ENCODE data around the gene C5orf47.
"Not testable (repeated sequence)": the region's sequence is repeated elsewhere in the genome, so short reads cannot be mapped to it uniquely, and the experiment has no call there.

The C5orf47 gene

DNA sequence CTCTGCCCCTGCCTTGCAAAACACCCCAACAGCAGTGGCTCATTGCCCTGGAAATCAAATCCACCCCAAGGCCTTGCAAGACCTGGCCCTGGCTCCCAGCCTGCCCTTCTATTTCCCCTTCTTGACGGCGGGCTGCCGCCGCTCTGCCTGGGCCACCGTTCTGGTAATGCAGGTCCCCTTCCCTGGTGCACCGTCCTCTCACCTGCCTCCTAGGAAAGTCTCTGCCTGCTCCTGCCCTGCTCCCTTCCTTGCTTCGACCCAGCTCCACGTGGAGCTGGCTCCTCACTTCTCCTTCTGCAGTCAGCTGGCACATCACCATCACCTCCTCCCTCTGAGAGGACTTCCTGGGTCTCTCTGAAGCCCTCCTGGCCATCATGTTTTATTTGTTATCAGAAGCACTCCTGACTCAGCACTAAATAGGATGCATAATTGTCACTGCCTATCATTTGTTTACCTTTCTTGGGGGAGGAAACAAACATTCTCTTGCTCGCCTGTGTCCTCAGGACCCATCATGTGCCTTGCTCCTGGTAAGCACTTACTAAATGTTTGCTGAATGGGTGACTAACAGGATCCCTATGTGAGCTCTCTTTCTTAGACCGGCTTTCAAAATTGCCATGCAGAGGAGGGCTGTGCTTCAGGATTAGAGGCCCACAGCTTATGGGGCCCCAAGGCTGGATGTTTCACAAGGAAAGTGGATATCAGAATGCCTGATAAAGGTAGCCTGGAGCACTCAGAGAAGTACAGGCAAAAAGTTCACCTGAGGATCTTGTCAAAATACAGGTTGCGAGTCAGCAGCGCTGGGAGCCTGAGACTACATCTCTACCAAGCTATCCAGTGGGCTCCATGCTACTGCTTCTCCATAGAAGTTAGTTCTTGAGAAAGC lies 19.6 kb upstream of the C5orf47 start:
- no peak for DNase-seq

DNA sequence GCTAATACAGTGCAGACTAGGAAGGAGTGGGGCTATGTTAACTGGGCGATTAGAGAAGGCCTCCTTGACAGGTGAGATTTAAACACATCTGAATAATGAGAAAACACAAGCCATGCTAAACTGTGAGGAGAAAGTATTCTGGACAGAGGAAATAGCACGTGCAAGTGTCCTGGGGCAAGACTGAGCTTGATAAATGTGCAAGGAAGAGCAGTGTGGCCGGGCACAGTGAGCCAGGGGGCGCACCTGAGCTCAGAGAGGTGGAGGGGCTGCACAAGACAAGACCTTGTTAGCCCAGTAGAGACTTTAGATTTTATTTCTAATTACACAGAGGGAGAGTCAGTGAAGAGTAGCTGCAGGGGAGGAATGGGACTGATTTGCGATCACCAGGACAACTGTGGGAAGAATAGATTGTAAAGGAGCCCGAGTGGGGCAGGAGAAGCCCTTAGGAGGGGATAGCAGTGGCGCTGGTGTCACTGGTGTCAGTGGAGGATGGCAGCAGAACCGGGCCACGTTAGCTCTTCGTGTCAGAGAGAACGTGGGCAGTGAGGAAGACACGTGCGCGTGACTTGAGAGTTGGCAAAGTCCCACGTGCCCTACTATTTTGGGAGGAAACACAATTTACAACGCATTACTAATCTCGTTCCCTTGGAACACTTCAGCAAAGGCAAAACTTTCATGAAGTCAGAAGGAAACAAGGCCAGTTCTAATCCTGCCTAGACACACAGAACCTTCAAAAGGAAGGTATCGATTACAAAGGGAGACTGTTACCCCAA lies 17.9 kb upstream of the C5orf47 start:
- peak in 1 of 58 donors; percentile 21 for DNase-seq

DNA sequence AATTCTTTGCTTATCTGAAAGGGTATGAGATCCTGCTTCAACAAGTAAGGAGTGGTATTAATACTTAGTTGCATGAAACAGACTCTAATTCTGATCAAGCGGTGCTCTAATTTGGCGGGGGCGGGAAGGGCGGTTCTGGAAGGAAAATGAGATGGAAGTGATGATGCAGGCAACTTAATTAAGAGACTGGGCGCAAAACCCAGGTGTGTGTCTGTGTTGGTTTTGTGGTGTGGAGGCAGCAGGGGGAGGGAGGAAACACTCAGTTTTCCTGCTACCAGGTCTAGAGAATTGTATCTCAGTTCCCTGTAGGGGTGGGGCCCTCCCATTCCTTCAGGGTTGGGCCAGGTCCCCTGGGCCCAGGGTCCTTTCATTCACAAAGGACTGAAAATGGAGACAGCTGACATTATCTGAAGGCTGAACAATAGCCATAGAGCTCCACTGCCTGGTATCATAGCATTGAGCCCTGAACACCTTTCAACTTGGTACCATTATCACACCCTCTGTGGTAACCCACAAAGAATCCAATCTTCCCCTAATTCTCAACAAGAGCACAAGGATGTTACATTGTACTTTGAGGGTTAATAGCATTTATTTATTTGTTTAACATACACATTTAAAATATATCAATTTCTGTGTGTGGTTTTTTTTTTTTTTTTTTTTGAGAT lies 17.2 kb upstream of the C5orf47 start:
- no peak for DNase-seq

DNA sequence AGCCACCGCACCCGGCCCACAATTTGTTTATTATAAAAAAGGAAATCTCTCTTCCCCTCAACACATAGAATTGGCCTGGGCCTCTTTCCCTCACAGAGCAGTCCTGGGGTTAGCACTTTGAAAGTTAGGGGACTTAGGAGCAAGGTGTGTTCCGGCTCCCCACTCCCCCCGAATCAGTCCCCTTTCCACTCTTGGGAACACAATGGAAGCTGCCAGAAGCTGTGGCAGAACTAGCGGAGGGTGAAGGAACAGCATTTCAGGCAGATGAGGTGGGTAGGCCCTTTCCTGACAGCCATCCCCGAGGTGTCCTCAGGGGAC lies 16.4 kb upstream of the C5orf47 start:
- no peak for DNase-seq

DNA sequence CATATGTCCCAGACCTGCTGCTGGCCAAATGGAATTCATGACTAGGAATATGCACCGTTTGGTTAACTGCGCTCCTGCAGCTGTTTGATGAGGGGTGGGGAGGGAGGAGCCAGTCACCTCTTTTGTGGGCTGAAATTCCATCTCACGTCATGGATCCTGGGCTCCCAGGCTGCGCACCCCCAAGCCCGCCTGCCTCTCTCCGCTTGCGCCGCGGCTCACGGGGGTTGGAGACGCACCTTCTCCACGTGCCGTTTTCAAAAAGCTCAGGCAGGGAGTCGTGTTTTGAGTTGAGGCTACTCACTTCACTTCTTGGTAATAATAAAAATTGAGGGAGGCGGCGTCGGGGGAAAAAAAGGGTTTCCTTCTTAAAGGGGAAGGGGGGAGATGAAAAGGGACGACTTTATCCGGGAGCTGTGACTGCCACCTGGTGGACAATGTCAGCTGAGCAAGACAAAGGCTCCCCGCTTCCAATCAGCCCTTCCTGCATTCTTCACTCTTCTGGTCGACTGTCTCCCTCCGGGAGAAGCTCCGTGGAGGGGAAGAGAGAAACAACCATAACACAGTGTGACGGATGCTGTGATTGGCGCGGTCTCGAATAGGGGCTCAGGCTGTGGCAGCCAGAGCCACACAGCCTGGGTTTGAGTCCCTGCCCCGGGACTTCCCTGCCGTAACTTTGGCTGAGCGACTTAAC lies 15.9 kb upstream of the C5orf47 start:
- peak in 55 of 58 donors; percentile 53 to 91 (median 75) for DNase-seq

DNA sequence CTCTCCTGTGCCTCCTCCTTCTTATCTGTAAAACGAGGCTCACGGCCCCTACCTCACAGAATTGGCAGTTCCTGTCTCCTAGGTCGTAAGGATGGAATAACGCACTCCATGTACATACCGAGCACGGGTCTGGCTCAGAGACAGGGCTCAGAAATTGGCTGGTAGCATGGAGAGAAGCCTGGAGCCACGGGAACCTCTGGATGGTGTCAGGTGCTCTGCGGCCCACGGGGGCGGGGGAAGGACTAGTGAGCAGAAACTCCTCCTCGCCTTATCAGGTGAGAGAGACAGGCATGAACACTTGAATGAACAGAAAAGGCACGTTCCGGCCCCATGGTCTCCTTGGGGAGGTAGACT lies 15.4 kb upstream of the C5orf47 start:
- DNase-seq = peak in 3 of 58 donors; percentile 24 to 64 (median 60)

DNA sequence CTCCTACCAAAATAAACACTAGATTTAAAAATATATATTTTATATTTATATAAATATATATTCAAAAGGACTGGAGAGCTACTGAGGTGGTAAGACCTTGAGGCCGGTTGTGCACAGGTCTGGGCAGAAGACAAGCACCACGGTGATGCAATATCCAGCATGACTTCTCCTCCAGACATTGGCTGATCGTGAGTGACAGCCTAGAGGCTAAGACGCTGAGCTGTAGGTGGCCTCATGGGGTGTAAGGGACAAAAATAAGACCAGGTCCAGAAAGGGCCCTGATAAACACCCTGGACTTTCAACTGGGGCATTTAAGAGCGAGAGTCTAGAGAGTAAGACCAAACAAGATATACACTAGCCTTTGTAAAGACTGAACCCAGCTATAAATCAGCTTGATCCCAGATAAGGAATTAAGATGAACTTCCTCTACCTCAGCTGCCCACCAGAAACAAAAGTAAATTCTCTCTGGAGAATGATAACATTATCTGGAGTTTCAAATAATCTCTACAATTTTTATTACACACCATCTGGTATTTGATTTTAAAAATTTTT lies 14.2 kb upstream of the C5orf47 start:
- DNase-seq = no peak

DNA sequence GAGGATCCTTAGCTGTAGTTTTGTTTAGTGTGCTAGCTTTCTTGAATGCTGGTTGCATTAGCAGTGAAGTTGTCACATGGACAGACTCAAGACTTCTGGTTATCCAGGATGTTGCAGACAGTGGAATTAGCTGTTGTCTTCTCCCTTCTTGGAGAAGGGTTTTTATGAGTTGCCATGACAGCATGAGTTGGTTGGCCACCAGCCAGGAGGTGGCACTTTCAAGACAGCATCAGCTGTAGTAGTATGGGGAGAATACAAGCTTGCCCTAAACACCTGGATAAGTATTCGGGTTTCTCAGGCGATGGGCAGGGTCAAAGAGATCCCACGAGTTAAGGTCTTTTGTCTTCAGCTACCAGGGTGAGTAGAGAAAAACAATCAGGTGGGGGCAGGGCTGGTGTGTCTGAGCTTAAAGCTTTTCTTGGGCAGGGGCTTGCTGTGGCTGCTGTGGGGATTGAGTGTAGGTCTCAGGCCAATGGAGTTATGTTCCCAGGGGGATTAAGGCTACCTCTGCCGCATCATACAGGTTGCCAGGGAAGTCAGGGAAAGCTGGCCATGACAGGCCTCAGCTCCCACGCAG lies 7.7 kb upstream of the C5orf47 start:
- DNase-seq = peak in 2 of 58 donors; percentile 18 to 24

DNA sequence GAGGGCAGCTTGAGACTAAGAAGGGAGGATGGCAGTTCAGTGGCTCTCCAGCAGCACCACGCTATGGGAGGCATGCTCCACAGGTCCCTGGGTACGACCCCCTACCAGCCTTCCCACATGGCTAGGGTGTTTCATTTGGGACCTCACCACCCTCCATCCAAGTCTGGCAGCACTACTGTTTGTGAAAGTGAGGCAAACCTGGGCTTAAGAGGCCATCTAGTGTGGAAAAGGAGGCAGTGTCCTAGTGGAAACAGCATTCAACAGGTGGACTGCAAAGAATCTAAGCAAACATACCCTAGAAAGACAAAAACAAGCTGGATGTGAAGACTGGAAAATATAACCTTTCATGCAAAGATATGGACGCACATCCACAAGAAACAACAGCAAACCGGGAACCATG lies 4.8 kb upstream of the C5orf47 start:
- peak in 1 of 58 donors; percentile 7 for DNase-seq

DNA sequence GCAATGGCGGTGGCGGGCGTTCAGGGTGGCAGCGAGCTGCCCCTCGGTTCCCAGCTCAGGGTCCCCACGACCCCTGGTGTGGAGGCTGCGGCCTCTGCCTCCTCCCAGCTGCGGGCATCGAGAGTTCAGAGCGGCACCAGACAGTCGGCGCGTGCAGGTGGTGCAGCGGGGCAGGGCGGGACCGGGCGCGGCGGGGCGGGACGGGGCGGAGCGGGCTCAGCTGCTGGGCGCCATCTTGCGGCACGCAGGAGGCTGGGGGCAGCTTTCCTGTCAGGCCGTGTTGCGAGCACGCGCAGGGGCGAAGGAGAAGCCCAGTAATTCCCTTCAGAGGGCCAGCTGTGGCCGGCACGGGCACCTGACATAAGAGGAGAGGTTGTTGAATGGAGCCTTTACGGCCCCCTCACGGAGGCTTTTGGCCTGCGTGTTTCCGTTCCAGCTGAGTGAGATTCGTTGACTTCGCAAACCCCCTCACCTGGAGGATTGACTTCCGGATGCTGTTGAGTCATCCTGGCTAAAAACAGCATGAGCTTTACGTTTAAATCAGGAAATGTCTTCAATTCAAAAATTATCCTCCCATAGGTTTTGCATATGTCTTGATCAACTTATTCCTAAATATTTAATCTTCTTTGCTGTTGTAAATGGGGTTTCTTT lies 587 bp downstream of the C5orf47 start:
- DNase-seq = no peak

DNA sequence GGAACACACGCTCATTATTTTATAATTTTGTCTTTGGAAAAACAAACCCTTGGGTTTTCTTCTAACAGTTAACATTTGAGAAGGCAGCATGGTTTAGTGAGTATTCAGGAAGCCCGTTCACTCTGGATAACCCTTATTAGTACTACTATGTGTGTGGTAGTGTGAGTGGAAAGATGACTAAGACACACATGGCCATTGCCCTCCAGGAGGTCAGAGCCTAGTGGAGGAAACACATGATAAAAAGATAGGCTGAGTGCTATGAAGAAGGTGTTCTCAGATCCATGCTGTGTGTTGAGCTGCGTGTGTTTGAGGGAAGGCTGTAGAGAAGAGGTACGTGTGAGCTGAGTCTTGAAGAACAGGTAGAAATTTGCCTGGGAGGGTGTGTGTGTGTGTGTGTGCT lies 8.4 kb downstream of the C5orf47 start:
- no peak for DNase-seq

DNA sequence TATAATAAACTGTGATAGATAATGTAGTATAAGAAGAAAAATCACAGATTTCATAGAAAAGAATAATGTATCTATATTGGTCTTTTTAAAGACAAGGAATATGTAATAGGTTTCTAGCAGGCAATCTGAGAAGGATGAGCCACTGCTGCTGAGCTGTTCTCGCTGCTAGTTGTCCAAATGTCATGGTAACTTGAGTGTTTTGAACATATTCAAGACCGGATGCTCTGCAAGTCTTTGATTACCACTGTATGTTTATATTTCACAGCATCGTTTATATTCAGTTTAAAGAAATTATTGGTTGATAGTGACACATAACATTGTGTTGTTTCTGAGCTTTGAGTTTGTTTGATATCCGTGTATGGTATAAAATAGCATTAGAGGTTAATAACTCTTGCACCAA lies 9.6 kb downstream of the C5orf47 start:
- no peak for DNase-seq

DNA sequence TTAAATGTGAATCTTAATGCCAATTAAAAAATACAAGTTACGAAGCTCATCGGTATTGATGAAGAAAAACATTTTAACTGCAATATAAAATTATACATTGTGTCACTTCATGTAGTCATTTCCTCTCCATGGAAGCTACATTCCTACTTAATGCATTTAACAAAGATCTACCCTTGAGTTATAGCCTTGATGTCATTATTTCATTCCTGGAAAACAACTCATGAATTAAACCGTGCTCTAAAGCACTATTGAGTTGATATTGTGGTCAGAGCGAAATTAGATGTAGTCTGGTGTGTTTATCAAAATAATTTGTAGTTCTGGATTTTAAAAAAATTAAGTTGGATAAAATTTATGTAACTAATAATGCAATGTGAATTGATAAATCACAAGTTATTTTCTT lies 11.1 kb downstream of the C5orf47 start:
- no peak for DNase-seq

DNA sequence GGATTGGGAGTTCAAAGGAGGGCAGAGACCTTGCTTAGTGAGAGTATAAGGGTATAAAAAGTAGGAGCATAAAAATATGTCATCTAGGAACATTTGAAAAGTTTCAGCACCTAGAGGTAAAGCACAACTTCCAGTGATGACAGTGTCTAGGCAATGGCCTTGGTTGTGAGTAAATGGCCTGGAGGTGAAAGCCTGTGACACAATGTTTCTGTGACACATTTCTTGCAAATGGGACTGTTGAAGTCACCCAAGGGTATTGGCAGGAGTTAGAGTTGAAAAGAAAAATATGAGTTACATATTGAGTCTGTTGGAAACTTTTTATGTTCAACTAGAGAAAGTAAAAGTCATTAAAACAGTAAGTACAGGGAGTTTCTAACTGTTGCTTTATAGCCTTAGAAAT lies 14.8 kb downstream of the C5orf47 start:
- DNase-seq = no peak

DNA sequence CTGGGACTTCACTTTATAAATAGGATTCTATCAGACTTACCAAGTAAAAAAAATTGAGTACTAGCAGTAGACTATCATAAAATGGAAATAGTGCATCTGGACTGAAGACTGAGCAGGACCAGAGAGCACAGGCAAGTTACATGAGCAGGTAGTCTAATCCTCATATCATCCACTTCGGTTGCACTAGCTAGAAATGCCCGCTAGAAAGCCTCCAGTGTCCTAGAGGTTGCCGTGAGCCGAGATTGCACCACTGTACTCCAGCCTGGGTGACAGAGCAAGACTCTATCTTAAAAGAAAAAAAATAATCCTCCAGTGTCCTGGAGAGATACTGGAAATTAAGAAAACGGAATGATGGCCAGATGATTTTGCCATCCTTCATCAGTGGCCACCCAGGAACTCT lies 20.0 kb downstream of the C5orf47 start:
- no peak for DNase-seq

DNA sequence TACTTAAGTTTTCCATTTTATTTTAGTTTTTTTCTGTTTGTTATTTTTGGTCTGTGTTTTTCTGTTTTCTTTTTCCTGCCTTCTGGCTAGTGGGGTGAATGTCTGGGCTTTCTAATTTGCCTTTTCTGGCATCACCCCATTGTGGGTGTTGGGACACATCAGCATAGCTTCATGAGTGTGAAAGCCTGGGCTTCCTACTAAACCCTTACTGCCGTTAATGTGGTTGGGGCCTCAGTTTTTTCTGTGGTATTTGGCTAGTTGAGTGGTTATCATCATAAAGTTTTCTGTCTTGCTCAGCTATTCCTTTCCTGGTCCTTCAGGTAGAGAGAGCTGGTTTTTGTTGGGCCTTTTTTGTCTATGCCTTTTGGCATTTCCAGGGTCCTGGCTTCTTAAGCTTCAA lies 21.4 kb downstream of the C5orf47 start:
- DNase-seq = no peak

DNA sequence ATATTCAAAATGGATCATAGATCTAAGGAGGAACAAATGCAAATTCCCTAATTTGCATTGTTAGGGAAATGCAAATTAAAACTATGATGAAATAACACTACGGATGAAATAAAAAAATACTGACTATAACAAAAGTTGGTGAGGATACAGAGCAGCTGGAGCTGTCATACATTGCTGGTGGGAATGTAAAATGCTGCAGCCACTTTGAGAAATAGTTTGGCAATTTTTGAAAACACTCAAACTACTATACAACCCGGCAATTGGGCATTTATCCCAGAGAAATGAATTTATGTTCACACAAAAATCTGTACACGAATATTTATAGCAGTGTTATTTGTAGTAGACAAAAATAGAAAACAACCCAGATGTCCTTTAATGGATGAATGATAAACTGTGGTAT lies 22.5 kb downstream of the C5orf47 start:
- DNase-seq = no peak

DNA sequence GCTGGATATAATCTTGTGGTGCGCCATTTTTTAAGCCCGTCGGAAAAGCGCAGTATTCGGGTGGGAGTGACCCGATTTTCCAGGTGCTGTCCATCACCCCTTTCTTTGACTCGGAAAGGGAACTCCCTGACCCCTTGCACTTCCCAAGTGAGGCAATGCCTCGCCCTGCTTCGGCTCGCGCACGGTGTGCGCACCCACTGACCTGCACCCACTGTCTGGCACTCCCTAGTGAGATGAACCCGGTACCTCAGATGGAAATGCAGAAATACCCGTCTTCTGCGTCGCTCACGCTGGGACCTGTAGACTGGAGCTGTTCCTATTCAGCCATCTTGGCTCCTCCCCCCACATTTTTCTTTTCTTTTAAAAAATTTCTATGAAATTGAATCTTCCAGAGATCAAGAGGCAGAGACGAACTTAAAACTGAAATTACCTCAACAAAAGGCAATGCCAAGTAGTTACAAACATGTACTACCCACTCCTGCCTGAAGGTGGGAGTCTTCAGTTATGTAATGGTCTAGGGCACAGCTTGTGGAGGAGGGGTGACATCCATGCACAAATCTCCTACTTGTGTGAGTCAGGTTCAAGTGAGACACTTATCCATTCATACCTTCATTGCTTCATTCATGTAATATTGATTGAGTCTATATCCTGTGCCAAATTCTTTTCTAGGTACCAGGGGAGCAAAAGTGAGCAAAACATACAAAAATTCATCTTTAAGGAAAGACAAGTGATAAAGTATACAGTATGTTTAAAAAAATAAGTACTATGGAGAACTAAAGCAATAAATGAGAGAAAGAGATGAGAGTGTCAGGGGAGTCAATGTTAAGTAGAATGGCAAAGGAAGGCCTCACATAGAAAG lies 31.3 kb downstream of the C5orf47 start:
- DNase-seq = not testable (repeated sequence)

DNA sequence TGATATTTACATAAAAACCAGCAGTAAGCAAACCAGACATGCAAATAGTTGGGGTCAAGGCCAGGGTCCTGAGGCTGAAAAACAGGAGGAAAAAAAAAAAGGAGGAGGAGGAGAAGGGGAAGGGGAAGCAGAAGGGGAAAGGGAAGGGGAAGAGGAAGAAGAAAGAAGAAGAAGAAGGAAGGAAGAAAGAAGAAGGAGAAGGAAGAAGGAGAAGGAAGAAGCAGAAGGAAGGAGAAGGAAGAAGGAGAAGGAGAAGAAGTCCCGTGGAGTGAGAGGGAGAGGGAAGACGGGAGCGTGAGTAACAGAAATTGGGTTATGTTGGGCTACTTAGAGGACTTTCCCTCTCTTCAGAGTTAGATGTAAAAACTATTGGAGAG lies 31.9 kb downstream of the C5orf47 start:
- no peak for DNase-seq

Data from anterior cingulate cortex (tissue), 58 donors.